Fibroblast of skin of right quadriceps (primary cell): ENCODE data around the gene DSEL.

Source experiments
- DNase-seq: peaks from one replicate; pipeline ENCODE4 v3.0.0-alpha.2; 2013

DSEL gene

DNA sequence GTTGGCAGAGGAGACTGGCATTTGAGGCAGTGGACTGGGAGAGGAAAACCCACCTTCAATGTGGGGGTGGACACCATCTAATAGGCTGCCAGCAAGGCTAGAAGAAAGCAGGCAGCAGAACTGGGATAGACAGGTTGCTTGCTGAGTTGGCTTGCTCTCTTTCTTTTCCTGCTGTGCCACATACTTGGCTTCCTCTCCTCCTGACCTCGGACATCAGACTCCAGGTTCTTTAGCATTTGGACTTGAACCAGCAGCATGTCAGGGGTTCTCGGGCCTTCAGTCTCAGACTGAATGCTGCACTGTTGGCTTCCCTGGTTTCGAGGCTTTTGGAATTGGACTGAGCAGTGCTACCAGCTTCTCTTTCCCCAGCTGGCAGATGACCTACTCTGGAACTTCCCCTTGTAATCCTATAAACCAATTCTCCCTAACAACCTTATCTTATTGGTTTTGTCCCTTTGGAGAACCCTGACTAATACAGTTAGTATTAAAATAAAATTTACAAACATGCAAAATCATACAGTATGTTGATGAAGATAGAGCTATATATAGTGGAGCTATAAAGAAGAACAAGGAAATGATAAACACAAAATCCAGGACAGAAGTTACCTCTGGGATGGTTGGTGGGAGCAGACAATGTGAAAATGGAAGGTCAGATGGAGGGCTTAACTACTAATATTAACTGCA, 15.9 kb downstream of the DSEL start:
- no peak for DNase-seq

GRCh38 chr18:67496469-67496868, 20.1 kb downstream of the DSEL start:
- DNase-seq, result no peak

DNA sequence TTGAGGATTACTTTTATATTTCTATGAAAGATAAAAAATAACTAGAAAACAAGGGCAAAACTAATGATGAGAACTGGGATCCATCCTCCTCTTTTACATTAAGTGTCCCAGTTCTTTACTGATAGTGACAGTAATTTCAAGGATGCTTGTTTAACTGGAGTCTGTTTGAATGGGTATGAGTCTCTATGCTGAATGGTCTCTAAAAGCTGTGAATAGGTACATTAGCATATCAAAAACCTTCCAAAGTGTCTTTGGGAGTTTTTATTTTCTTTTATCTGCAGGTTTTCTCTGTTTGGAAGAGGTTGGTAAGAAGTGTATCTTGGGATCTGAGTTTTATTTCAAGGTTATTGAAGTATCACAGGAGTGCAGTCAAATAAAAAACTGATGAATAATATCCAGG, 30.0 kb downstream of the DSEL start:
- no peak for DNase-seq

DNA sequence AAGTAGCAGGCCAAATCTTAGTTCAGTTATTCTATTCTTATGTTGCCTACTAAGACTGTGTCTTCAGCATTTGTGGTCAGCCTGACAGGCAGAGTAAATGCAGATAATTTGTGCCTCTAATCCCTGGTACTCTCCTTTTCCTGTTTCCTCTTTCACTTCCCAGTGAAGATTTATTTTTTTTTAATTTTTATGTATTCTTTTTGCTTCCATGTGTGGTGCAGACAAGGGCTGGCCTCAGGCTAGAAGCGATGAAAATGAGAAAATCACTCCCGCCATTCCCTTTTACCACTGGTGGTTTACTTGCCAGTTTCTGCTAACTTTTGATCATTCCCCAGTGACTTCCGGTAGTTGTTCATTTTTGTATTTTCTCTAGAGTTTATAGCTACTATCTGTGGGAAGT, 30.9 kb downstream of the DSEL start:
- DNase-seq, result no peak

DNA sequence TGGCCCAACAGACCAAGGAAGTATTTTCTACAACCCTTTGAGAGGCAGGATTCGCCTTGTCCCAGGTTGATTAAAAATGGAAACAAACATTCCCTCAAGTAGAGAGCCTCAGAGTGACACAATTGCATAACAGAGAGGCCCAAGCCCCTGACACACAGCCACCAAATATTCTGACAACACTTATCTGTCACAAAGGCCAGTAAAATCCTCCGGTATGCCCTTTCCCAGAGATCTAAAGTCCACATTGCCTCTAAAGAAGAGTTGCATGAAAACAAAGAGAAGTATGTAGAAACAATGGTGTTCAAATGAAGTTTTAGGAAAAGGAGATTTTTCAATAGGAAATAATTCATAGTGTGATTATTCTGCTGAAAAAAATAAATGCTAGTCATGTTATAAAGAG, 32.1 kb downstream of the DSEL start:
- DNase-seq, result no peak

DNA sequence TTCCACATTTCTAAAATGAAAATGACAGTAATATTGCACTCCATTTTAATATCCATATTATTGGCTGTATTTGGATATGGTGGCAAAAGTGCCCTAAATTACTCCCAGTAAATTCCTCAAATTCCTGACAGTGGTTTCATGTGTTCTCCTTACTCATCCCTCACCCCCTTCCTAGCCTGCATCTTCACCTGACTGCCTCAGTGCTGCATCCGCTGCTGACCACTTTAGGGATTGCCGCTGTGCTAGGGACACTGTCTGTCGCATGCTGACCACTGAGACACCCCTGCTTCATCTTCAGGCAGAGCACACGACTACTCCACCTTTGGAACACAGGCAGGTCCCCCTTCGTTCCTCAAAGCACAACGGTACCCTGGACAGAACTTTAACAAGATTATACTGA, 32.6 kb downstream of the DSEL start:
- DNase-seq, result no peak

DNA sequence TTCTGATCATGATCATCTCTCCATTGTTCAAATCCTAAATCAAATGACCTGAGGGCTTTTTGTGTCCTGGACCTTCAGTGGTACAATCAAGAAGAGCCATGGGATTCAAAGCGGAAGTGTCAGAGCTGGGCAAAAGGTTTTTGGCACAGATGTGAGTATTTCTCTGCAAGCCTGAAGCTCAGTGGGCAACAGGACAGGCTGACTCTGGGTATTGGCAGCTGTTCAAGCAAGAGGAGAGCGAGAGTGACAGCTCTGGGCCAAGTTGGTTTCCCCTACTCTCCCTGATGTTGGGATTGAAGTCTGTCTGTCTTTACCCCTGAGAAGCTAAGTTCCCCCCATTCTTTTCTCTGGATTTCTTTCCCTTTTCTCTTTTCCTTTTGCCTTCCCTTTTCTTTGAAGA, 33.3 kb downstream of the DSEL start:
- DNase-seq, result no peak

- DNase-seq, result no peak
Measured at GRCh38 chr18:67478249-67478648, 38.3 kb downstream of the DSEL start.

DNA sequence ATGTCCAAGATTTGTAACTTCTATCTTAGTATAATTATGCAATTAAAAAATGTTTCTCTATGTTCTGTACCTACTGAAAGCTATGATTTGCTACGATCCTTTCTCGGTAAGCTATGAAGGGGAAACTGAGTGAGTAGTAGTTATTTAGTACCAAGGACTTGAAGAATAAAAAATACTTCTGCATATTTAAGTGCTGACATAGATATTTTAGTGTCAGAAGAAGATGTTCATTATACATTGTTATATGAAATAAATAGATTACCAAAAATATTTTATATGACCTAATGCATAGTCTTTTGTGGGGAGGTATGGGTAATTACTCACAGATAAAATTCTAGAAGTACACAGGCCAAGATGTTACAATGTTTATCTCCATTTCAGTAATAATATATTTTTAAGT, 39.0 kb downstream of the DSEL start:
- no peak for DNase-seq

- DNase-seq, result peak; percentile 41
Measured at GRCh38 chr18:67476585-67476984, 39.9 kb downstream of the DSEL start.

DNA sequence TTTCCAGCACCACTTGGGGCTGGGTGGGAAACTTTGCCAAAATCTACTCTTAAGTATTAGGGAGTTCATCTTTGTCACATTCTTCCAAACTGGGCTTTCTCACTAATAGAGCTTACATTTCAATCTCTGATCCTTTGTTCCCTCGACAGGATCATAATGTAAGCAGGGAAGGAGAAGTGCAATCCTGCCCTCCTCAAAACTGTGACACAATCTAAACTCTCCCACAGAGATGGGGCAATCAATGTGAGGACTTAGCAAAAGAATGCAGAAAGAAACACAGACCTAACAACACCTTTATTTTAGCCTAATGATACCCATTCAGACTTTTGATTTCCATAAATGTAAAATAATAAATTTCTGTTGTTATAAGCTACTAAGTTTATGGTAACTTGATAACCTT, 40.8 kb downstream of the DSEL start:
- DNase-seq, result peak; percentile 20

DNA sequence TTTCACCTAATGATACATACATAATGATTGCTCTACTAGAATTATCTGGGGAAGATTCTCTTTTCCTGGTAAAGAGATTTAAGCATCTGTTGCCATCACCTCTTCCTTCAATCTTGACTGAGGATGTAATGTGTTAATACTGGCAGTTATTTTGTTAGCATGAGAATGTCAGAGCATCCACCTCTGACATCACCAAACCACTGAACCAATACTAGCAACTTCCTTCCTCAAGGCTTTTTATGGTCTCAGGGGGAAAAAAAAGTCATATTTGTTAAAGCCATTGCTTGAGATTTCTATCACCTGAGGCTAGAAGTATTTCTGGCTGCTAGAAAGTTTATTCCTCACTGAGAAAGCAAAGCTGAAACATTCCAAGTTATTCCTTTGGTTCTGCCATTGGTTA, 48.5 kb downstream of the DSEL start:
- DNase-seq, result no peak

GRCh38 chr18:67467188-67467587, 49.3 kb downstream of the DSEL start:
- no peak for DNase-seq

GRCh38 chr18:67464499-67464898, 52.0 kb downstream of the DSEL start:
- DNase-seq, result no peak

- no peak for DNase-seq
Measured at GRCh38 chr18:67463829-67464228, 52.7 kb downstream of the DSEL start.

- no peak for DNase-seq
Measured at GRCh38 chr18:67456711-67457110, 59.8 kb downstream of the DSEL start.
